ENCODE measurements around the gene LINGO3. TPM values are rescaled to one million over a fixed set of nuclear protein-coding genes. Genes with fewer than 3 reads are reported as not detected.

Gene LINGO3
- total RNA-seq, 1 donor from 2014 or later, result not detected

DNA sequence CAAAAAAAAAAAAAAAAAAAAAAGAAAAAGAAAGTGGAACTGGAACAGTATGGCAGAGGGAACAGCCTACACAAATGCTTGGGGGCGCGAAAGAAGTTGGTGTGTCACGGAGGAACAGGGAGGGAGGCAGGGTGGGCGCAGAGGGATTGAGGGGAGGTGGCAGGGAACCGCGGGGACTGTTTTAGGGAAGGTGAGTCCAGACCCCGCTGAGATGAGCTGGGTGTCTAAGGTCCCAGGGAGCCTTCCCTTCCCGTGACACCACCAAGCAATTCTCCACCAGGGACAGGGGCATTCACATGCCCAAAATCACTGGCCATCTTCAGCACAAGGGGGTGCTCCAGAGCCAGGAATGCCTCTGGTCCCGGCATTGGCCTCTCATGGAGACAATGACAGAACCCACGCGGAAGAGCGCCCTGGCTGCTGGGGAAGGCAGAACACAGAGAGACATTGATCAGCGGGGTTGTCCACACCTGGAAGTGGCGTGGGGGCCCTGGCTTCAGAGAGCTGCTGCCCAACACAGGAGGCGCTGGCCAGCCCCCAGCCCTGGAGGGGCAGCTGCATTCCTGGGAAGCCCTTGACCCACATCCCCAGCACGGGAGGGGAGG is 32.9 kb downstream of the LINGO3 start:
- DNase-seq (ENCODE audit: low spot score in 2 of 2), result peak in 1 of 2 donors; percentile 82
- H3K27ac ChIP-seq, result no peak overlapping the region
- TF ChIP-seq, protein P1, sequence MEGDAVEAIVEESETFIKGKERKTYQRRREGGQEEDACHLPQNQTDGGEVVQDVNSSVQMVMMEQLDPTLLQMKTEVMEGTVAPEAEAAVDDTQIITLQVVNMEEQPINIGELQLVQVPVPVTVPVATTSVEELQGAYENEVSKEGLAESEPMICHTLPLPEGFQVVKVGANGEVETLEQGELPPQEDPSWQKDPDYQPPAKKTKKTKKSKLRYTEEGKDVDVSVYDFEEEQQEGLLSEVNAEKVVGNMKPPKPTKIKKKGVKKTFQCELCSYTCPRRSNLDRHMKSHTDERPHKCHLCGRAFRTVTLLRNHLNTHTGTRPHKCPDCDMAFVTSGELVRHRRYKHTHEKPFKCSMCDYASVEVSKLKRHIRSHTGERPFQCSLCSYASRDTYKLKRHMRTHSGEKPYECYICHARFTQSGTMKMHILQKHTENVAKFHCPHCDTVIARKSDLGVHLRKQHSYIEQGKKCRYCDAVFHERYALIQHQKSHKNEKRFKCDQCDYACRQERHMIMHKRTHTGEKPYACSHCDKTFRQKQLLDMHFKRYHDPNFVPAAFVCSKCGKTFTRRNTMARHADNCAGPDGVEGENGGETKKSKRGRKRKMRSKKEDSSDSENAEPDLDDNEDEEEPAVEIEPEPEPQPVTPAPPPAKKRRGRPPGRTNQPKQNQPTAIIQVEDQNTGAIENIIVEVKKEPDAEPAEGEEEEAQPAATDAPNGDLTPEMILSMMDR (IDR thresholded peaks at IDR 0.05), result peak; percentile 17 to 48 (median 39)

GRCh38 chr19:2274185-2274711 is 33.7 kb downstream of the LINGO3 start:
- TF ChIP-seq, protein P1 (IDR thresholded peaks at IDR 0.05), result no peak
- H3K27me3 ChIP-seq, result no peaks in the 10 kb centered on the region

More for the DNA sequence above, 32.9 kb downstream of the LINGO3 start:
- Histone ChIP-seq H3K4me1 (peaks cover 22 to 33% of the 10 kb centered on the region in 2 donors), H3K4me3 (no peak overlapping the region), H3K27me3 (no peaks in the 10 kb centered on the region), H3K36me3 (peaks cover 26 to 34% of the 10 kb centered on the region in 2 donors), H3K9me3 (no peaks in the 10 kb centered on the region)
- intact Hi-C loops (cut with DNase I), result no loop called here

DNA sequence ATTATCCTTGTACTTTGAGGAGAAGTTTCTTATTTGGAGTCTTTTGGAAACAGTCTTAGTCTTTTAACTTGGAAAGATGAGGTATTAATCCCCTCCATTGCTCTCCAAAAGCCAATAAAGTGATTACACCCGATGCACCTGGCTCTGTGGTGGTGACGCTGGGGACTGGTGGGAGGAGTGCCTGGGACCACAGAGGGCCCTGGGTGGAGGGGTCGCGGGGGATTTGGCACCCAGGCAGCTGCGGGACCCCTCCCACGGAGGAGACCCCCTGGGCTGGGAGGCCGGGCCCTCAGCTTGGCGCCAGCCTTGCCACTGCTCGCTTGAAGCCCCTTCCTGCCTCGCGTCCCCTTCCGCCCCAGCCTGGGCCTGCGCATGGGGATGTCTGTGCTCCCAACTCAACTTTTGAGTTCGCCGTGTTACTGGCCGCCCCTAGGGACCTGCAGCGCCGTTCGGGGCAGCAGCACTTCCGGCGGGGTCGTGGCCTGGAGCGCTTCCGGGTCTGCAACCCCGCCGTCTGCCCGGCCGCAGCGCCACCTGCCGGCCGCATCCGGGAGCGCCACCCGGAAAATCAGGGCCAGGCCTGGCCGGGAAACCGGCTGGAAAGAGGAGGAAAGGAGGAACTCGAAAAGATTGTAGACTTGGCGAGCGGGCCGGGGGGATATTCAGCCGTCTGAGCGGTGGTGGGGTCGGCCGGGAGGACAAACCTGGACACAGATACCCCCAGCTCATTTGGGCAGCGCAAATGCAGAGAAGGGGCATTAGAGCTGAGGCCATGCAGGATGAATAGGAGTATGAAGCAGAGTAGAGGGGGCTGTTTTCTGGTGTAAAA is 34.4 kb downstream of the LINGO3 start:
- Histone ChIP-seq H3K4me3 (peak overlapping the region; percentile 8 to 53), H3K27me3 (no peaks in the 10 kb centered on the region), H3K36me3 (peaks cover 26 to 34% of the 10 kb centered on the region in 2 donors), H3K4me1 (peaks cover 22 to 34% of the 10 kb centered on the region in 2 donors), H3K27ac (peak overlapping the region; percentile 62 to 82), H3K9me3 (no peaks in the 10 kb centered on the region)
- intact Hi-C loops (cut with DNase I), result loop anchor here (1.0 kb wide), 2 partner anchors 37 to 117 kb away; partner anchors contain the start of genes PLEKHJ1 and SF3A2
- peak in 1 of 2 donors; percentile 86 for DNase-seq (ENCODE audit: low spot score in 2 of 2)
- TF ChIP-seq, protein P1 (IDR thresholded peaks at IDR 0.05), result peak; percentile 97 to 99 (median 97)

More at GRCh38 chr19:2274185-2274711, 33.7 kb downstream of the LINGO3 start:
- Histone ChIP-seq H3K27ac (peak overlapping the region; percentile 62 to 82), H3K9me3 (no peaks in the 10 kb centered on the region), H3K4me1 (peaks cover 22 to 33% of the 10 kb centered on the region in 2 donors), H3K4me3 (peak overlapping the region in 1 of 2 donors; percentile 53), H3K36me3 (peaks cover 26 to 34% of the 10 kb centered on the region in 2 donors)
- DNase-seq (ENCODE audit: low spot score in 2 of 2), result no peak
- intact Hi-C loops (cut with DNase I), result no loop called here

DNA sequence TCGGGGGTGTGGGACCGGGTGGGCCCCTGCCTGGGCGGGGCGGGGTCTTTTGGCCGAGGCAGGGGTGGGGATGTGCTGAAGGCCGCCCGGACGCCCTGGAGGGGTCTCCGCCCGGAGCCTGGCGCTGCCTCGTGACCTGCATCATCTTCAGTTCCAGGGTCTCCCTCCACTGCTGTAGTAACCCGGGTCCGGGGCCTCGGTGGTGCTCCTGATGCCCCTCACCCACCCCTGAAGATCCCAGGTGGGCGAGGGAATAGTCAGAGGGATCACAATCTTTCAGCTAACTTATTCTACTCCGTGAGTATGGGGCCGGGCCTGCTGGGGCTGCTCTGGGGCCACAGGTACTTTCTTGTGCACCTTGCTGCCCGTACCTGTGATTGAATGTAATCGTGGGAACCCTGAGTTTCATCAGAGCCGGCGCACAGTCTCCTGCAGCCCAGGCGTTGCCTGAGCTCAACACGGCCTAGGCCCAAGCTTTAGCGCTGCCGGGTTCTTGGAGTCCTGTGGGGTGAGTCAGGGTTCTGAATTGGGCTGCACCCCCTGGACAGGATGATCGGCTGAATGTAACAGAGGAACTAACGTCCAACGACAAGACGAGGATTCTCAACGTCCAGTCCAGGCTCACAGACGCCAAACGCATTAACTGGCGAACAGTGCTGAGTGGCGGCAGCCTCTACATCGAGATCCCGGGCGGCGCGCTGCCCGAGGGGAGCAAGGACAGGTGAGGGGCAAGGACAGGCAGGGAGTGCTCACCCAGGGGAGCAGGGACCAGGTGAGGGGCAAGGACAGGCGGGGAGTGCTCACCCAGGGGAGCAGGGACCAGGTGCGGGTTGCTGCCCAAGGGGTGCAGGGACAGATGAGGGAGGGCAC is 36.5 kb downstream of the LINGO3 start:
- Histone ChIP-seq H3K4me1 (peaks cover 22 to 46% of the 10 kb centered on the region in 2 donors), H3K4me3 (peak overlapping the region; percentile 95 to 96), H3K27me3 (no peaks in the 10 kb centered on the region), H3K27ac (peak overlapping the region; percentile 99 to 100), H3K9me3 (no peaks in the 10 kb centered on the region), H3K36me3 (peaks cover 24 to 32% of the 10 kb centered on the region in 2 donors)
- intact Hi-C loops (cut with DNase I), result loop anchor here (2.0 kb wide), 1 partner anchor 57 kb away; the partner anchor contains the start of genes LSM7 and SPPL2B
- TF ChIP-seq, protein P1 (IDR thresholded peaks at IDR 0.05), result no peak
- peak in 1 of 2 donors; percentile 75 for DNase-seq (ENCODE audit: low spot score in 2 of 2)

Data from ascending aorta (tissue), 2 donors.